ENCODE results near the gene VPS16.

The VPS16 gene

DNA sequence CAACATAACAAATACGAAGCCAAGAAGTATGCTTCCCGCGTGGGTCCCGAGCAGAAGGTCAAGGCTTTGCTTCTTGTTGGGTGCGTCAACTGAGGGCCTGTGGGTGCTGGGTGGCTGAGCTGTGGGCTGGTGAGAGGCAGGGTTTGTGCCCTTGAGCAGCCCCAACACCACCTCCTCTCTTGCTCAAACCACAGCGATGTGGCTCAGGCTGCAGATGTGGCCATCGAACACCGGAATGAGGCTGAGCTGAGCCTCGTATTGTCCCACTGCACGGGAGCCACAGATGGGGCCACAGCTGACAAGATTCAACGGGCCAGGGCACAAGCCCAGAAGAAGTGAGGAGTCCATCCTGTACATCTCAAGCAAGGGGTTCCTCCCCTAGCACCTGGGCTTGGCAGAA lies 25.7 kb downstream of the VPS16 start:
- no peaks in the 10 kb centered on the region for H3K27me3 ChIP-seq
- H3K4me3 ChIP-seq (ENCODE audit: low read depth, low read length): no peak overlapping the region
- H3K4me1 ChIP-seq: no peaks in the 10 kb centered on the region
- H3K9me3 ChIP-seq: no peaks in the 10 kb centered on the region
- no peaks in the 10 kb centered on the region for H3K36me3 ChIP-seq
- no peak for DNase-seq
- TF ChIP-seq, protein P1, sequence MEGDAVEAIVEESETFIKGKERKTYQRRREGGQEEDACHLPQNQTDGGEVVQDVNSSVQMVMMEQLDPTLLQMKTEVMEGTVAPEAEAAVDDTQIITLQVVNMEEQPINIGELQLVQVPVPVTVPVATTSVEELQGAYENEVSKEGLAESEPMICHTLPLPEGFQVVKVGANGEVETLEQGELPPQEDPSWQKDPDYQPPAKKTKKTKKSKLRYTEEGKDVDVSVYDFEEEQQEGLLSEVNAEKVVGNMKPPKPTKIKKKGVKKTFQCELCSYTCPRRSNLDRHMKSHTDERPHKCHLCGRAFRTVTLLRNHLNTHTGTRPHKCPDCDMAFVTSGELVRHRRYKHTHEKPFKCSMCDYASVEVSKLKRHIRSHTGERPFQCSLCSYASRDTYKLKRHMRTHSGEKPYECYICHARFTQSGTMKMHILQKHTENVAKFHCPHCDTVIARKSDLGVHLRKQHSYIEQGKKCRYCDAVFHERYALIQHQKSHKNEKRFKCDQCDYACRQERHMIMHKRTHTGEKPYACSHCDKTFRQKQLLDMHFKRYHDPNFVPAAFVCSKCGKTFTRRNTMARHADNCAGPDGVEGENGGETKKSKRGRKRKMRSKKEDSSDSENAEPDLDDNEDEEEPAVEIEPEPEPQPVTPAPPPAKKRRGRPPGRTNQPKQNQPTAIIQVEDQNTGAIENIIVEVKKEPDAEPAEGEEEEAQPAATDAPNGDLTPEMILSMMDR (IDR thresholded peaks at IDR 0.05; ENCODE audit: low read depth, low read length): no peak

- DNase-seq: no peak
- H3K4me1 ChIP-seq: no peaks in the 10 kb centered on the region
- no peak overlapping the region for H3K4me3 ChIP-seq (ENCODE audit: low read depth, low read length)
- H3K27me3 ChIP-seq: no peaks in the 10 kb centered on the region
- TF ChIP-seq, protein P1 (IDR thresholded peaks at IDR 0.05; ENCODE audit: low read depth, low read length): no peak
- H3K36me3 ChIP-seq: no peaks in the 10 kb centered on the region
- H3K9me3 ChIP-seq: no peaks in the 10 kb centered on the region
These were observed 26.7 kb downstream of the VPS16 start for GRCh38 chr20:2867081-2867864.

DNA sequence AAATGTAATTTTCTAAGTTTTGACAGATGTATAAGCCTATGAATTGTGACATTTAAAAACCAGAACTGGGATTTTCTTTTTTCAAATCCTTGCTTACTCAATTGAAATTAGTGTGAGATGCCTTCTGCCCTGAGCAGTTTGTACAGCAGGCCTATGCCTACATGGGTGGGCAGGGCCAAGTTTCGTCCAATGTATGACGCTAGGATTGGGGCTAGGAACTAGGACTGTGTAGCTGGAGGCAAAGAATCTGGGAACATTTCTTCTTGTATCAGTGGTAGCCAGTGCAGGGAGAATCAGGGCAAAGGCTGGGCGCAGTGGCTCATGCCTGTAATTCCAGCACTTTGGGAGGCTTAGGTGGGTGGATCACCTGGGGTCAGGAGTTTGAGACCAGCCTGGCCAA lies 28.8 kb downstream of the VPS16 start:
- Histone ChIP-seq H3K9me3 (no peaks in the 10 kb centered on the region), H3K4me3 (ENCODE audit: low read depth, low read length) (no peak overlapping the region), H3K4me1 (no peaks in the 10 kb centered on the region), H3K36me3 (no peaks in the 10 kb centered on the region), H3K27me3 (no peaks in the 10 kb centered on the region)
- TF ChIP-seq, protein P1 (IDR thresholded peaks at IDR 0.05; ENCODE audit: low read depth, low read length): no peak
- no peak for DNase-seq

- H3K27me3 ChIP-seq: no peaks in the 10 kb centered on the region
- DNase-seq: no peak
- no peaks in the 10 kb centered on the region for H3K9me3 ChIP-seq
- H3K4me1 ChIP-seq: no peaks in the 10 kb centered on the region
- H3K4me3 ChIP-seq (ENCODE audit: low read depth, low read length): no peak overlapping the region
- no peaks in the 10 kb centered on the region for H3K36me3 ChIP-seq
- TF ChIP-seq, protein P1 (IDR thresholded peaks at IDR 0.05; ENCODE audit: low read depth, low read length): no peak
These were observed 30.5 kb downstream of the VPS16 start for GRCh38 chr20:2871111-2871465.

DNA sequence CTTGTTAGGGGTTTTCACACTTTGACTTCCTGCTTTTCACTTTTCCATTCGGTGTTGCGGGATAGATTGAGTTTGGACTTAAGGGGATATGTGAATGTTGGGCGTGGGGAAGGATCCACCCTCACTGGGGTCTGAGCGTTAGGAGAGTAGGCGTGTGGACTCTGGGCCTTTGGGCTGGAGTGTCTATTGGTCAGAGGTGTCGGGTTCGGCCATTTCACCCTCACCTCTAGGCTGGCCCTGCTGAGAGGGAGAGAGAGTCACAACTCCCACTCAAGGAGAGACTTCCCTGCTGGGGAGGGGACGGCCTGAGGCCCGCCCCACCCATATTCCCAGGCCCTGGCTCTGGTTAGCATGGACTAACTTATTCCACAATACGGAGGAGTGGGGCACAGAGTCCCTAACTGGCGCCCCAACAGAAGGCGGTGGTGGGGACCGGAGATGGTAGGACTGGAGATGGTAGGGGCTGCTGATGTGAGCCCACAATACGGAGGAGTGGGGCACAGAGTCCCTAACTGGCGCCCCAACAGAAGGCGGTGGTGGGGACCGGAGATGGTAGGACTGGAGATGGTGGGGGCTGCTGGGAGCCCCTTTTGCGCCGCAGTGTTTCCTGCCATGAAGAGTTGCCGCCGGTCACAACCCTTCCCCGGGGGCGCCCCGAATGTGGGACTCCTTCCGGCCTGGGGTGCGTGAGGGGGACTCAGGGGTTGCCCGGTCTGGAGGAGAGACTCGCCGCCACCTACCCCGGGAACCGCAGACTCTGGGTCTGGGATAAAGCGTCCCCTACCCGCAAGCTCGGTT lies 31.3 kb downstream of the VPS16 start:
- H3K27me3 ChIP-seq: no peaks in the 10 kb centered on the region
- H3K9me3 ChIP-seq: no peaks in the 10 kb centered on the region
- no peaks in the 10 kb centered on the region for H3K36me3 ChIP-seq
- TF ChIP-seq, protein P1 (IDR thresholded peaks at IDR 0.05; ENCODE audit: low read depth, low read length): no peak
- no peaks in the 10 kb centered on the region for H3K4me1 ChIP-seq
- DNase-seq: no peak
- H3K4me3 ChIP-seq (ENCODE audit: low read depth, low read length): peak overlapping the region; percentile 64

Data from BE2C (cell line).